HG03196 (cell line): Measurements from ENCODE around the gene AAR2.

Source experiments
- ATAC-seq: cut with Tn5 transposase; IDR thresholded peaks from one replicate; pipeline ENCODE4 v1.9.1; 2021; ENCODE audit not compliant: unreplicated experiment

AAR2 gene

GRCh38 chr20:36217226-36217625 is 19.1 kb upstream of the AAR2 start:
- ATAC-seq = no peak

DNA sequence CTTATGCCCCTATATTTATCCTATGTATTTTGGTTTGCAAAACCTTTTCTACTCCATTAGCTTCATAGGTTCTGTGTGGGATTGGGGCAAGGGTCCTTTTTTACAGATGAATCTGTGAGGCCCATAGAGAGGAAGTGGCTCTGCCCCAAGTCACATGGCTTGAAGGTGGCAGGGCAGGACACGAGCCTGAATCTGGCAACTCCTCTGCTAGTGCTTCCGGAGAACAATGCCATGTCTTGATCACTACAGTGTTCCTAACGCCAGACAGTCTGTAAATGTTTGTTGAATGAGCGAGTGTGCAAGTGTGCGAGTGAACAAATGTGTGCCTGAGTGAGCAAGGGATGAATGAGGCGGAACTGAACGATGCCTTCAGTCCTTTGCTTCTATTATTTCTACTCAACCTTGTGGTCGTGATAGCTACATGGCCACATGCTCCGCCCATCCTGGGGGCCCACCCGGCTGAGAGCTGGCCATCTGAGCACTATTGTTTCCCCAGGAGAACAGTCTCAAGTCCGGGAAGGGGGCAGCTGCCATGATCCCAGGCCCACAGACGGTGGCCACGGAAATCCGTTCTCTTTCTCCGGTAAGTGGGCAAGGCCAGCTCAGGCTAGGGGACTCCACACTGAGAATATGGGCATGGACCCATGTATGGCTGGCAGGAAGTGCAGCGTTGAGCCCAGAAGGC is 17.8 kb upstream of the AAR2 start:
- no peak for ATAC-seq

DNA sequence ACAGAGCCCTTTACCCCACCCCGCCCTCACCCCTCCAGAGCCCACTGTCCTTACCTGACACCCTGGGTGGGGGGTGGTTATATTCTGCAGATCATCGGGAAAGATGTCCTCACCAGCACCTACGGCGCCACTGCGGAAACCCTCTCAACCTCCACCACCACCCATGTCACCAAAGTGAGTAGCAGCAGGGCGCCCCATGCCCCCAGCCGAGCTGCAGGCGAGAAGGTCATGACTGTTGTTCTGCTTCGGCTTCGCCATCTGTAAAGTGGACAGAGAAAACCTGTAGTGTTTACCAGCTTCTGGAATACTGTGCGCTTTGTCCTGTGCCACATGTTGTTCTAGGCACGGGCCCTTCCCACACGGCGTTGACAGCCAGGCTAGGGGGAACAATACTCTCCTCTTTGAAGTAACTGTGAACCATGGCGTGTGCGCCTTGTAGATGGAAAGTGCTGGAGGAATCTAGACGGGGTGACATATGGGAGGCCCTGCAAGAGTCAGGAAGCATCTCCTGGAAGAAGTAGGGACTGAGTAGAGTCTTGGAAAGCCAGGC is 16.5 kb upstream of the AAR2 start:
- ATAC-seq = no peak

DNA sequence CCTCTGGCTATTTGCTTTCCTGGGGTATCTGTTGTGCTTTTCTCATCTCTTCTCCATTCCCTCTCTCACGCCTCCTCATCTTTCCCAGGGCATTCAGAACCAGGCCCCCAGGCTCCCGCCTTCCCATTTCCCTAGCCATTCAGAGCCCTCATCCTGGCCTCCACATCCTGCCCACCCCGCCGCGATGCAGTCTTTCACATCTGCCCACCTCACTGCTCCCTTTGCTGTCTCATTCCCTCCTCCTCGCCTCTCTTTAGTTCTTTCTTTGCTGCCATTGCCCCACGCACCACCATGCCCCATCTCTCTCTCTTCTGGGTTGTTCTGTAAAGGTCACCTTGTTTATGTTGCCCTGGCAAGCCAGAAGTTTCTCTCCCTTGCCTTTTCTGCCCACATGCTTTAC is 10.6 kb upstream of the AAR2 start:
- ATAC-seq = no peak

GRCh38 chr20:36228770-36229169 is 7.5 kb upstream of the AAR2 start:
- no peak for ATAC-seq

DNA sequence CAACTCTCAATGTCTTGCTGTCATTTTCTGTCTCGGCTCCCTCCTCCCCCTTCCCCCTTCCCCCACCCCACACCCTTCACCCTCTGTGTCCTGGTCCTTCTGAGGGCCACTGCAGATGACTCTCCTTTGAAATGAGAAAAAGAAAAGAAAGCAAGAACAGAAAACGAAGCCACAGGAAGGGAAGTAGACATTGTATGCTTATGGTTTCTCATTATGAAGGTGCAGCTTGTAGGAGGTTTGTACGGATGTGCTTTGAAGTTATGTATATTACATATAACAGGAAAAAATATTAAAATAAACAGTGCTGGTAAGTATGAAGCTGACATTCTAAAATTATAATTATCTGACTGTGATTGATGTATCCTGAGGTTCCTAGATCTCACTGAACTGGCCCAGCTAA is 6.3 kb upstream of the AAR2 start:
- no peak for ATAC-seq

GRCh38 chr20:36231331-36231730 is 4.9 kb upstream of the AAR2 start:
- no peak for ATAC-seq

- no peak for ATAC-seq
These were observed 1.4 kb upstream of the AAR2 start for GRCh38 chr20:36234771-36235320.

DNA sequence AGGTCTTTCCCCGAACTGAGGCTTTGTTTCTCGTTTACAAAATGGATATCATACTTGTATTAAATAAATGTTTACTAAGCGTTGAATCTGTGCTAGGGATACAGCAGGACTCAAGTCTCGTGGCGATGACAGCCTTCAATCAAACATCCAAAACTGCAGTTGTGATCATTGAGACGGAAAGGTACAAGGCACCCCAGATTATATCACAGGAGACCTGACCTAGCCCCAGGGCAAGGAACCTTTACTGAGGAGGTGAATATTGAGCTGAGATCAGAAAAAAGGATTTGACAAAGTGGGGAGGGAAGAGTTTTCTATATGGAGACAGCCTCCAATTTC is 476 bp downstream of the AAR2 start:
- ATAC-seq = peak; percentile 17

- no peak for ATAC-seq
These were observed 1.2 kb downstream of the AAR2 start for GRCh38 chr20:36237477-36237876.

DNA sequence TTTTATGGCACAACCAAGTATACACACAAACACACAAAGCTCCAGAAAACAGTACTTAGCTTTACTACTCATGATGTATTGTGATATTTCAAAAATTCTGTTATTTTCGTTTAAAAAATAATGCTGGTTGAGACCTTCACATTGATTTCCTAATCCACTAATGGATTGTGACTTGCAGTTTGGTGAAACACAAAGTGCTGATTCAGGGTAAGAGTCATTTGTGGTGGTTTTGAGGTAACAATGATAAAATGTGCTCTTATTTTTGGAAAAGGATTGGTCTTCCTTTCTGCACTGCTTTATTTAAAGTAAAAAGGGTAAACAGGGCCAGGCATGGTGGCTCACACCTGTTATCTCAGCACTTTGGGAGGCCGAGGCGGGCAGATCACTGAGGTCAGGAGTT is 1.9 kb downstream of the AAR2 start:
- no peak for ATAC-seq

DNA sequence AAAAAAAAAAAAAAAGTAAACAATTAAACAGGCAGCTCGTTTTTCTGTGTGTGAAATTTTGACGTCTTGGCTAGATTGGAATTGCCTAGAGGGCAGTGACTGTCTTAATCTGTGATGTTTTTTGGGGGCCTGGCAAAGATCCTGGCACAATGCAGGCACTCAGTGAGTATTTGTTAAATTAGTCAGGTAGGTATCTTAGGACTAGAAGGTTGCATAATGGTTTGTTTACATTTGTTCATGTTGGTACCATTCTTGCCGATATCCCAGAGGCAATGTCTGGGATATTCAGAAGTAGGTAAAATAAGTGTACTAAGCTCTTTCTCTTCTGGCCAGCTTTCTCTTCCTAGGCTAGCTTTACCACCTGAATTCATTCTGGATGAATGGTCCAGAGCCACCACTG is 2.5 kb downstream of the AAR2 start:
- no peak for ATAC-seq

GRCh38 chr20:36240076-36240475 is 3.8 kb downstream of the AAR2 start:
- no peak for ATAC-seq

DNA sequence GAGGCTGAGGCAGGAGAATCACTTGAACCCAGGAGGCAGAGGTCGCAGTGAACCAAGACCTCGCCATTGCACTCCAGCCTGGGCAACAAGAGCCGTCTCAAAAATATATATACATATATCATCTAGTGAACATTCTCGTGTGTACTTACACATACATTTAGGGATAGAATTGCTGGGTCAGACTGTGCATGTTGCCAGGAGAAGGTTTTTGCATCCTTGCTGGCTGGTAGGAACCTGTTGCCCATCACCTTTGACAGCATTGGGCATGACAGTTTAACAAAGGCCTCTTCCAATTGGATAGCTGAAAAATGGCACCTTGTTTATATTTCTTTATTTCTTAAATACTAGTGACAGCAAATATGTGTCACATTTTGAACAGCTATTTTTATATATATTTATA is 5.4 kb downstream of the AAR2 start:
- no peak for ATAC-seq

- no peak for ATAC-seq
These were observed 7.4 kb downstream of the AAR2 start for GRCh38 chr20:36243726-36244125.

GRCh38 chr20:36246401-36246800 is 10.1 kb downstream of the AAR2 start:
- no peak for ATAC-seq

DNA sequence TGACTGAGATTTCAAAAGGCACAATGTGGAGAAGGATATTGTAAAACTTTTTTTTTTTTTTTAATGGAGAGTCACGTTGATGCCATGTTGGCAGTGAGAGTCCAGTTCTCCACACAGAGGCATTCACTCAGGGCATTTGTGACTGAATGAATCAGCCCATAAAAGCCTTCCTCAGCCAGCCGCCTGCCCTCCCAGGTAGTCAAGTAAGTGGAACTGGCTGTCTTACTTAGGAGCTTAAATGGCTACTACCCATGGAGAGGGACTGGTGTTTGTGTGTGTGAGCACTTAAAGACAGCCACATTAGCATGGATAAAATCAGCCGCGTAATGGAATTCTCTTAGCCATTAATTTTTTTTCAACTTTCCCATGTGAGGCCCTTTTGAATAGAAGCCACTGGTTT is 12.6 kb downstream of the AAR2 start:
- no peak for ATAC-seq

- ATAC-seq = no peak
These were observed 13.2 kb downstream of the AAR2 start for GRCh38 chr20:36249450-36249849.

- no peak for ATAC-seq
These were observed 15.1 kb downstream of the AAR2 start for GRCh38 chr20:36251426-36251825.

DNA sequence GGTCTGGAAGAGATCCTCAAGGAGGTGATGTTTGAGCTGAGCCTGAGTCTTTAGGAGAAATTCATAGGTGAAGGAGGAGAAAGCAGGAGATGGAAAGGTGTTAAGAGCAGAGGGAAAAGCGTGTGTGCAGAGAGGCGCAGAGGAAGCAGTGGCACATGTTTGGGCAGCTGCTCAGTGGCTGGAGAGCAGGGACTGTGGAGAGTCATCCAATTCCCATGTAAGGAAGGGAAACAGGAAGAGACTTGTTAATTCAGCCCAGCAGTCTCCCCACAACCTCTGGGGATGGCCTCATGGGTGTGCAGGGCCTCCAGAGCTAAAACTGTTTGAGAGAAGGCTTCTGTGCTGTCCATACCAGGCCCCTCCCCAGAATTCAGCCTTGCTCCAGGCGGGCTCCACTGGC is 16.2 kb downstream of the AAR2 start:
- no peak for ATAC-seq

- ATAC-seq = no peak
These were observed 16.8 kb downstream of the AAR2 start for GRCh38 chr20:36253036-36253435.

GRCh38 chr20:36254076-36254475 is 17.8 kb downstream of the AAR2 start:
- no peak for ATAC-seq

DNA sequence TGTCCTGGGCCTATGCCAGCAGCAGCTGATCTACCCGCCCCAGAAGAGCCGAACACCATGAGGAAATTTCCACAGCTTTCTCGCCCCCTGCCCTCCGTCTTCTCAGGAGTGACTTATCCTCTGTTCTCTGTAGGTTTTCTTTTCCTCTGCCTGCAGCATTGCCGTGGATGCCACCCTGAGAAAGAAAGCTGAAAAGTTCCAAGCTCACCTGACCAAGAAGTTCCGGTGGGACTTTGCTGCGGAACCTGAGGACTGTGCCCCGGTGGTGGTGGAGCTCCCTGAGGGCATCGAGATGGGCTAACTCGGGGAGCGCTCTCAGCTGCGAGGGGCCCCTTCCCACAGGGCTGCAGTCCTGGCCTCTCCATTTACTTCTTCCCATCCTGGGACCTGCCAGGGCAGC is 19.2 kb downstream of the AAR2 start:
- no peak for ATAC-seq
